HG02938 (cell line): Measurements from ENCODE around the gene TADA1.
"Not testable (repeated sequence)": the region's sequence is repeated elsewhere in the genome, so short reads cannot be mapped to it uniquely, and the experiment has no call there.

Experiments used
- ATAC-seq: cut with Tn5 transposase; IDR thresholded peaks from one replicate; pipeline ENCODE4 v1.9.1; 2021; ENCODE audit warnings: mild to moderate bottlenecking, moderate library complexity; ENCODE audit not compliant: unreplicated experiment

TADA1 gene

DNA sequence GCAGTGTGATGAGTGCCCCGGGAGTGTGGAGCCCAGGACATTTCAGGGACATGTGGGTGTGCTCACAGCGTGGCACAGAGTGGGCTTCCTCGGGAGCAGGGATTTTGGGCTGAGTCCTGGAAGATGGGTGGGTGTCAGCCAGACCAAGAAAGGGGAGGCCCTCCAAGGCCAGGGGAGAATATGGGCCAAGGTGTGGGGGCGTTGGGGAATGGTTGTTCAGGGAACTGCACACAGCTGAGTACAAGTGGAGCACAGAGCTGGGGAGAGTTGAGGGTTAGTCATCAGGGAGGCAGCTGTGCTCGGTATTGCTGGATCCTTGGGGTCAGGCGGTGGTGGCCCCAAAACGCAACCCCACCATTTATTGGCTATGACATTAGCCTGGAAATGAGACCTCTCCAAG is 31.3 kb downstream of the TADA1 start:
- ATAC-seq: no peak

DNA sequence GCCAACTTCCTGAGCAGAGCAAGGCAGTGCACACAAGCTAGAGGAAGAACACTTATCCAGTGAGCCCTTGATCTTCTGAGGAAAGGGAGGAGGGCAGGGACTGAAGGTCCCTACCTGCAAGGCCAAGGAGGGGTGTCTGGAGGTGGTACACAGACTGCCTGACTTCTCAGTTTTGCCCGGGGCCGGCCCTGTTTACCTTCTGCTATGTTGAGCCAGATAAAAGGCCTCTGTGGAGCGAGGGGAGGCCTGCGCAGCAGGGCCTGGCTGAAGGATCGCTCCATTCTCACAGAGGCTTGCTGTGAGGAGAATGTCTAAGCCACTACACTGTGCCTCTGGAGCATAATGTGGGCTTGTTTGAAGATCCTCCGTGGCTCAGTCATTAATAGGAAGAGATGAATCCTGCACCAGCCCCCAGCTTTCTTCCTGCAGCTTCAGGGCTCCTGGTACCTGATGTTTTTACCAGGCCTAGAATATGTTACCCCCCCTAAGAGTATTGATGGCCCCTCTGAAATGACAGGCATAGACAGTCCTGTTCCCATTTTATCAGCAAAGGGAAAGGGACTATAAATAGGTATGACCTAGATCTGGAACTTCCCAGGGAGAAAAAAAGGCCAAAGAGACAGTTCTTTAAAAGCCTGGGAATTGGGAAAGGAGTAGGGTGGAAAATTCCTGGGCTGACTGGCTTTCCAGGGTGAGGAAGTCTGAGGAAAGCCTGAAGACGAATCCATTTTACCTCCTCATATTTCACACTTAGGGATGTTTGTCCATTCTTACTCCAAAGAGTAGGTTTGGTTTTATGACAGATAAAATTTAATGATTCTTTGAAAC is 32.1 kb downstream of the TADA1 start:
- no peak for ATAC-seq

- no peak for ATAC-seq
These were observed 32.7 kb downstream of the TADA1 start for GRCh38 chr1:166843322-166843721.

GRCh38 chr1:166840309-166841274 is 35.5 kb downstream of the TADA1 start:
- no peak for ATAC-seq

GRCh38 chr1:166839600-166840308 is 36.3 kb downstream of the TADA1 start:
- peak; percentile 37 for ATAC-seq

- peak; percentile 91 for ATAC-seq
These were observed 37.1 kb downstream of the TADA1 start, which contains the start of gene POGK for GRCh38 chr1:166838766-166839599. TSS of gene POGK (plus strand) at chr1:166839475. CDS start at chr1:166840957, 1,482 bp downstream.

DNA sequence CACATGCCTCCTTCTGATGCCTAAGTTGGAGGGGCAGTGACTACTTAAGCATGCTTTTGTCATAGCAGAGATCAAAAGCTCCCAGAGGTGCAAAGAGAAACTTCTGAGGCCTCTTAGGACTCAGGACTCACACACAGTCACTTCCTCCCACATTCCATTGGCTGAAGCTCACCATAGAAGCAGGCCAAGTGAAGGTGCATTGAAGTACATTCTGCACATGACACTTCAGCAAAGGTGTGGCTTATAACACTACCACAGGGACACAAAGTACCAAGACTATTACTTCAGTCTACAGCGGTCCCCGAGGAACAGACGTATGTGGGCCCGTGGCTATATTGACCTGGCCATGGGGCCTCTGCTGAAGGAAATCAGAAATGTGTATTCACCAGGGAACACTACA is 39.3 kb downstream of the TADA1 start:
- ATAC-seq: no peak

- ATAC-seq: not testable (repeated sequence)
These were observed 46.3 kb downstream of the TADA1 start for GRCh38 chr1:166829762-166830161.

GRCh38 chr1:166827426-166827825 is 48.6 kb downstream of the TADA1 start:
- ATAC-seq: no peak

DNA sequence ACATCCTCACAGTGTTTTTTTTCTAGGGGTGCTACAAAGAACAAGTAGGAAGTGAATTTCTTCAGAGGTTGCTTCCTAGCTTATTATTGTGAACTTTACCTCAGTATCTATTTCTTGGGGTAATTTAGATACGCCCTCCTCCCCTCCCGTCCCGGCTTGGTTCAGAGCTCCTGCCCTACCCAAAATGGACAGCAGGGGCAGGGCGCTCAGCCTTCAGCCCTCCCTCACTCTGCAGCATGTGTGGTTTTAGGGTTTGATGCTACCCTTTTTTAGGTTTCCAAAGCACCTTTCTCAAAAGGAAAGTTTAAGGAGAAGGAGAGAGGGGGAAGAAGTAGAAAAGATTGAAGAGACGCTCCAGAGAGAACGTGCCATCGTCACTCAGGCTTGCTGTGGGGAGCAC is 53.7 kb downstream of the TADA1 start:
- no peak for ATAC-seq

DNA sequence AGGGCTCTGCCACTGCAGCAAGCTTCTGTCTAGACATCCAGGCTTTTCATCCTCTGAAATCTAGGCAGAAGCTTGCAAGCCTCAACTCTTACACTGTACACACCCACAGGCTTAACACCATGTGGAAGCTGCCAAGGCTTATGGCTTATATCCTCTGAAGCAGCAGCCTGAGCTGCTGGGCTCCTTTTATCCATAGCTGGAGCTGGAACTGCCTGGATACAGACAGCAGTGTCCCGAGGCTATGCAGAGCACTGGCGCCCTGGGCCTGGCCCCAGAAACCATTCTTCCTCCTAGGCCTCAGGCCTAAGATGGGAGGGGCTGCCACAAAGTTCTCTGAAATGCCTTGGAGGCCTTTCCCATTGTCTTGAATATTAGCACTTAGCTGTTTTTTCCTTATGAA is 56.1 kb downstream of the TADA1 start:
- ATAC-seq: no peak

DNA sequence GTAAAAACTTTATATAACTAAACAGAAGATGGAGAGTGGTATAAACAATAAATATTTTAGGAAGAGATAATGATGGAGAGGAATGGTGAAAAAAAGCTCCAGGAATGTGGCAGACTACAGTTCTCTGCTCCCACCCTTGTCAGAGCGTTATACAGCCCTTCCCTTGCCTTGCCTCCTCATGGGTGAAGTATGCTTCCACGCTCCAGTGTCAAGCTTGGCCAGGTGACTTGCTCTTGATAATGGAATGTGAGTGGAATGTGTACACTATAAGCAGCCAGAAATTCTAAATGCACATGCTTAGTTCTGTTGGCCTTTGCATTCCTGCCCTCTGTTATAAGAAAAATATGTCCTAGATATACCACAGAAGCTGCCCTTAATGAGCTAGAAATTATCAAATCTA is 61.5 kb downstream of the TADA1 start:
- ATAC-seq: no peak

- ATAC-seq: no peak
These were observed 62.4 kb downstream of the TADA1 start for GRCh38 chr1:166813508-166814223.

DNA sequence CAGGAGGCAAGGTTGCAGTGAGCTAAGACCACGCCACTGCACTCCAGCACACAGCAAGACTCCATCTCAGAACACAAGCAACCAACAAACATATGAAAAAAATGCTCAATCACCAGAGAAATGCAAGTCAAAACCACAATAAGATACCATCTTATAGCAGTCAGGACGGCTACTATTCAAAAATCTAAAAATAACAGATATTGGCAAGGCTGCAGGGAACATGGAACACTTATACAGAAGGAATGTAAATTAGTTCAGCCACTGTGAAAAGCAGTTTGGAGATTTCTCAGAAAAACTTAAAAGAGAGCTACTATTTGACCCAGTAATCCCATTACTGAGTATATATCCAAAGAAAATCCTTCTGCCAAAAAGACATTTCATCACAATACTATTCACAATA is 64.4 kb downstream of the TADA1 start:
- no peak for ATAC-seq

DNA sequence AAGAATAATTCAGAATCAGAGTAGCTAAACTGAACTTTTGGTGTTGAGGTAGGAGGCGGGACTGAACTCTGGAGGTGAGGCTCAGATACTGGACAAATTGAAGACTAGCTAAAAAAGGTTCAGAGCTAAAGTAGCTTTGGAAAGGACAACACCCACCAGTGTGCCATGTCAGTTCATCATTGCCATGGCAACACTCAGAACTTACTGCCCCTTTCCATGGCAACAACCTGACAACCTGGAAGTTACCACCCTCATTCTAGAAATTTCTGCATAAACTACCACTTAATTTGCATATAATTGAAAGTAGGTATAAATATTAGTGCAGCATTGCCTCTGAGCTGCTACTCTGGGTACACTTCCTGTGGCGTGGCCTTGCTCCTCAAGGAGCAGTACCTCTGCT is 67.1 kb downstream of the TADA1 start:
- no peak for ATAC-seq
